NCI-H524 (cell line): ENCODE data around the gene ITGA2B.
"Not testable (repeated sequence)": the region's sequence is repeated elsewhere in the genome, so short reads cannot be mapped to it uniquely, and the experiment has no call there.

Source experiments
- DNase-seq, 2 experiments: peaks; one replicate each; lab custom pipeline; 2025; lab: John Stamatoyannopoulos, UW

Gene ITGA2B

GRCh38 chr17:44368391-44369243 is 20.8 kb downstream of the ITGA2B start:
- not testable (repeated sequence) for DNase-seq

- peak in 1 of 2 experiments; percentile 24 for DNase-seq
Measured at GRCh38 chr17:44367231-44367979, 22.0 kb downstream of the ITGA2B start.

- DNase-seq = not testable (repeated sequence)
Measured at GRCh38 chr17:44365051-44365450, 24.4 kb downstream of the ITGA2B start.

- peak; percentile 35 to 71 for DNase-seq
Measured at GRCh38 chr17:44363613-44364159, 25.8 kb downstream of the ITGA2B start, which contains the start of gene FAM171A2. TSS of gene FAM171A2 (minus strand) at chr17:44363853. CDS start at chr17:44363714, 139 bp downstream.

GRCh38 chr17:44362949-44363612 is 26.4 kb downstream of the ITGA2B start:
- DNase-seq = peak in 1 of 2 experiments; percentile 44

- DNase-seq = no peak
Measured at GRCh38 chr17:44362459-44362948, 26.9 kb downstream of the ITGA2B start.

- DNase-seq = peak in 1 of 2 experiments; percentile 63
Measured at GRCh38 chr17:44361292-44362260, 27.9 kb downstream of the ITGA2B start.

GRCh38 chr17:44360826-44361225 is 28.6 kb downstream of the ITGA2B start:
- peak in 1 of 2 experiments; percentile 56 for DNase-seq

- no peak for DNase-seq
Measured at GRCh38 chr17:44360144-44360533, 29.3 kb downstream of the ITGA2B start.

GRCh38 chr17:44359458-44360143 is 29.8 kb downstream of the ITGA2B start:
- no peak for DNase-seq

- DNase-seq = no peak
Measured at GRCh38 chr17:44359006-44359405, 30.4 kb downstream of the ITGA2B start.

GRCh38 chr17:44358066-44358465 is 31.4 kb downstream of the ITGA2B start:
- DNase-seq = no peak

- DNase-seq = no peak
Measured at GRCh38 chr17:44356241-44356640, 33.2 kb downstream of the ITGA2B start.

GRCh38 chr17:44355642-44356099 is 33.8 kb downstream of the ITGA2B start:
- DNase-seq = no peak

- DNase-seq = peak; percentile 8 to 63
Measured at GRCh38 chr17:44354582-44355561, 34.6 kb downstream of the ITGA2B start.

GRCh38 chr17:44353672-44354331 is 35.6 kb downstream of the ITGA2B start:
- no peak for DNase-seq

- DNase-seq = no peak
Measured at GRCh38 chr17:44352828-44353671, 36.4 kb downstream of the ITGA2B start.
